ENCODE measurements around the gene BPI.

DNA sequence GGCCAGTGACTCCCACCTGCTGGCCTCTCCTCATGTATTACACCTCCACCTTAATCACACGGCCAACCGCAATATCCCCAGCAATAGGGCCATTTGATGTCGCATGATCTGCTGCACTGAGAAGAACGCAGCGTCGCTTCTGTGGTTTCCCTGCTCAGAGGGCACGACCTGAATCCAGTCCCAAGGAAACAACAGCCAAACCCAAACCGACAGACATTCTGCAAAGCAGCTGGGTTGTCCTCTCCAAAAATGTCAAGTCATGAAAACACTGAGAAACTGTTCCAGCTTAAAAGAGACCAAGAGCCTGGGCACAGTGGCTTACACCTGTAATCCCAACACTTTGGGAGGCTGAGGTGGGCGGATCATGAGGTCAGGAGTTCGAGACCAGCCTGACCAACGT is 7.5 kb upstream of the BPI start:
- no peak for TF ChIP-seq POLR2A (IDR thresholded peaks at IDR 0.05)
- TF ChIP-seq, protein P1, sequence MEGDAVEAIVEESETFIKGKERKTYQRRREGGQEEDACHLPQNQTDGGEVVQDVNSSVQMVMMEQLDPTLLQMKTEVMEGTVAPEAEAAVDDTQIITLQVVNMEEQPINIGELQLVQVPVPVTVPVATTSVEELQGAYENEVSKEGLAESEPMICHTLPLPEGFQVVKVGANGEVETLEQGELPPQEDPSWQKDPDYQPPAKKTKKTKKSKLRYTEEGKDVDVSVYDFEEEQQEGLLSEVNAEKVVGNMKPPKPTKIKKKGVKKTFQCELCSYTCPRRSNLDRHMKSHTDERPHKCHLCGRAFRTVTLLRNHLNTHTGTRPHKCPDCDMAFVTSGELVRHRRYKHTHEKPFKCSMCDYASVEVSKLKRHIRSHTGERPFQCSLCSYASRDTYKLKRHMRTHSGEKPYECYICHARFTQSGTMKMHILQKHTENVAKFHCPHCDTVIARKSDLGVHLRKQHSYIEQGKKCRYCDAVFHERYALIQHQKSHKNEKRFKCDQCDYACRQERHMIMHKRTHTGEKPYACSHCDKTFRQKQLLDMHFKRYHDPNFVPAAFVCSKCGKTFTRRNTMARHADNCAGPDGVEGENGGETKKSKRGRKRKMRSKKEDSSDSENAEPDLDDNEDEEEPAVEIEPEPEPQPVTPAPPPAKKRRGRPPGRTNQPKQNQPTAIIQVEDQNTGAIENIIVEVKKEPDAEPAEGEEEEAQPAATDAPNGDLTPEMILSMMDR (IDR thresholded peaks at IDR 0.05): no peak
